Measurements from ENCODE around the gene SEMA6A. TPM values are rescaled to one million over a fixed set of nuclear protein-coding genes. Genes with fewer than 3 reads are reported as not detected.

Gene SEMA6A
- polyA plus RNA-seq, 1 of the 3 experiments (the other 2 are of a cell fraction): 0.18 TPM

GRCh38 chr5:116536316-116537083 lies 38.1 kb downstream of the SEMA6A start:
- CTCF ChIA-PET: interaction anchor here (1.2 to 1.3 kb wide), 2 partner anchors 33 to 35 kb away, joined by 3 to 4 read pairs; no protein-coding TSS in a partner anchor
- Histone ChIP-seq H3K36me3 (replicated peaks in 1 of 2; ENCODE audit: control insufficient read depth in 1 of 2, insufficient read depth in 2 of 2, low read length in 1 of 2) (no peaks in the 10 kb centered on the region), H3K9ac (no peak overlapping the region), H4K20me1 (ENCODE audit: insufficient read depth) (no peaks in the 10 kb centered on the region), H3K4me1 (ENCODE audit: control insufficient read depth in 1 of 2, insufficient read depth in 2 of 2, low read depth in 1 of 2, low read length in 1 of 2) (peaks cover 0 to 12% of the 10 kb centered on the region in 2 experiments; a peak in 2 of 4 replicates), H3K4me2 (no peak overlapping the region), H3K4me3 (ENCODE audit: low read depth in 2 of 2, low read length in 1 of 2) (no peak overlapping the region), H3K79me2 (ENCODE audit: insufficient read depth) (no peaks in the 10 kb centered on the region), H3K9me2 (no peaks in the 10 kb centered on the region), H3K9me3 (no peaks in the 10 kb centered on the region), H2AFZ (ENCODE audit: low read depth) (no peak overlapping the region), H3F3A (replicated peaks; ENCODE audit: insufficient read depth) (no peaks in the 10 kb centered on the region), H3K27me3 (ENCODE audit: insufficient read depth) (no peaks in the 10 kb centered on the region), H3K27ac (ENCODE audit: low read depth in 2 of 2, low read length in 1 of 2) (peak overlapping the region in 1 of 2 experiments; percentile 22; a peak in 2 of 4 replicates)
- DNase-seq: no peak
- 74% methylated on average over 11 of the region's 11 CpGs for WGBS (ENCODE audit: low lambda C conversion rate)
- POLR2A ChIA-PET: no interaction called here
- TF ChIP-seq RXRA (IDR thresholded peaks at IDR 0.05; ENCODE audit: borderline replicate concordance, low read depth) (no peak), FOSL2 (IDR thresholded peaks at IDR 0.05; ENCODE audit: borderline replicate concordance, low read depth) (no peak), SMC3 (IDR thresholded peaks at IDR 0.05; ENCODE audit: low read depth, low read length) (no peak), EP300 (IDR thresholded peaks at IDR 0.05; ENCODE audit: borderline replicate concordance in 1 of 2, low read depth in 1 of 2, low read length in 1 of 2) (no peak), MAX (IDR thresholded peaks at IDR 0.05; ENCODE audit: low read depth) (no peak), MXI1 (IDR thresholded peaks at IDR 0.05; ENCODE audit: low read depth, low read length) (no peak), GABPA (IDR thresholded peaks at IDR 0.05; ENCODE audit: low read depth) (no peak), TCF12 (IDR thresholded peaks at IDR 0.05) (no peak), NFIC (IDR thresholded peaks at IDR 0.05; ENCODE audit: borderline replicate concordance) (no peak), PBX3 (IDR thresholded peaks at IDR 0.05) (no peak), CTCF (IDR thresholded peaks at IDR 0.05) (no peak), FOXM1 (IDR thresholded peaks at IDR 0.05; ENCODE audit: low read depth) (no peak)

GRCh38 chr5:116534964-116535651 lies 39.5 kb downstream of the SEMA6A start:
- Histone ChIP-seq H3K4me2 (no peak overlapping the region), H3K27ac (ENCODE audit: low read depth in 2 of 2, low read length in 1 of 2) (no peak overlapping the region), H3K27me3 (ENCODE audit: insufficient read depth) (no peaks in the 10 kb centered on the region), H4K20me1 (ENCODE audit: insufficient read depth) (no peaks in the 10 kb centered on the region), H3K9ac (no peak overlapping the region), H3K4me1 (ENCODE audit: control insufficient read depth in 1 of 2, insufficient read depth in 2 of 2, low read depth in 1 of 2, low read length in 1 of 2) (peaks cover 0 to 12% of the 10 kb centered on the region in 2 experiments; a peak in 2 of 4 replicates), H2AFZ (ENCODE audit: low read depth) (no peak overlapping the region), H3F3A (replicated peaks; ENCODE audit: insufficient read depth) (no peaks in the 10 kb centered on the region), H3K79me2 (ENCODE audit: insufficient read depth) (no peaks in the 10 kb centered on the region), H3K9me3 (no peaks in the 10 kb centered on the region), H3K36me3 (replicated peaks in 1 of 2; ENCODE audit: control insufficient read depth in 1 of 2, insufficient read depth in 2 of 2, low read length in 1 of 2) (no peaks in the 10 kb centered on the region), H3K9me2 (no peaks in the 10 kb centered on the region), H3K4me3 (ENCODE audit: low read depth in 2 of 2, low read length in 1 of 2) (no peak overlapping the region)
- CTCF ChIA-PET: interaction anchor here (0.7 to 1.7 kb wide), 3 partner anchors 22 to 1226 kb away, joined by 3 to 5 read pairs (median 4); no protein-coding TSS in a partner anchor
- no peak for DNase-seq
- POLR2A ChIA-PET: no interaction called here
- 73% methylated on average over 2 of the region's 2 CpGs for WGBS (ENCODE audit: low lambda C conversion rate)
- no peak for TF ChIP-seq POLR2AphosphoS5 (IDR thresholded peaks at IDR 0.05; ENCODE audit: low read depth, low read length)
